SH-SY5Y (cell line): ENCODE measurements around the gene ORMDL2.

Experiments
- GATA2 ChIP-seq: IDR thresholded peaks from 2 replicates; pipeline ENCODE4 v1.6.1; 2011; ENCODE audit warnings: mild to moderate bottlenecking, low read depth, low read length
- GATA3 ChIP-seq: IDR thresholded peaks from 2 replicates; pipeline ENCODE4 v1.6.1; 2011; ENCODE audit warnings: low read depth, mild to moderate bottlenecking, low read length, moderate library complexity

Gene ORMDL2

DNA sequence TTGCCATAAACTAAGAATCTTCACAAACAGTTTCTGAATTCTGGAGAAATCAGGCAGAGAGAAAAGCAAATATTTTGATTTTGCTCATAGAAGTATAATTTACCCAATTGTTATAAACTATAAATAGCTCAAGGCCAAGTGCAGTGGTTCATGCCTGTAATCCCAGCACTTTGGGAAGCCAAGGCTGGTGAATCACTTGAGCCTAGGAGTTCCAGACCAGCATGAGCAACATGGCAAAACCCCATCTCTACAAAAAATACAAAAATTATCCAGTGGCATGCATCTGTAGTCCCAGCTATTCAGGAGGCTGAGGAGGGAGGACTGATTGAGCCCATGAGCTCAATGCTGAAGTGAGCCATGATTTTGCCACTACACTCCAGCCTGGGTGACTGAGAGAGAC, 44.4 kb downstream of the ORMDL2 start:
- TF ChIP-seq GATA2 (no peak), GATA3 (no peak)

DNA sequence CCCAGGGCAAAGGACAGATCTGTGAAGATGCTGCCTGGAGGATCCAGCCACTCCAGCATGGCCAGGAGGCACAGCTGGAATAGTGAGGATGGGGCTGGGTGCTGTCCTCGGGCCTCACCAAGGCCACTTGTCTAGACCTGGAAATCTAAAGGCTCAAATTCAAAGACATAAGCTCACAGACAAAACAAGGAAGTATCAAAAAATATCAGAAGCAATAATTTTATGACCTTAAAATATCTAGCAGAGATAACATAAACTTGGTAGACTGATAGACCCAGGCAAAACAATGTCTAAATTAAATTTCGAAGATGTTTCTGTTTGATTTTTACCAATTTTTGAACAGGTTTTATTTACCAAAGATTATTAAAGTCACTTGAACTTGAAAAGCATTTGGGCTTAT, 47.5 kb downstream of the ORMDL2 start:
- no peak for TF ChIP-seq GATA2
- no peak for TF ChIP-seq GATA3
